Testis (tissue), 2 donors: ENCODE results near the gene AKR1C3.

Experiments used
- POLR2A ChIP-seq: fragments of 450-650 bp; IDR thresholded peaks from one replicate; pipeline ENCODE4 v1.6.1; 2017; ENCODE audit warnings: antibody characterized with exemption, mild to moderate bottlenecking, moderate library complexity
- TF ChIP-seq, protein P1 (sequence below), 3 experiments: fragments of 450-650 bp in 2 of 3; fragments of 200-600 bp in 1 of 3; sonication (generic) in 1 of 3; IDR thresholded peaks; one replicate each; pipeline ENCODE4 v1.5.1; 2016 to 2019; ENCODE audit warnings: antibody characterized with exemption in 3 of 3, mild to moderate bottlenecking in 2 of 3, moderate library complexity in 1 of 3

DNA sequence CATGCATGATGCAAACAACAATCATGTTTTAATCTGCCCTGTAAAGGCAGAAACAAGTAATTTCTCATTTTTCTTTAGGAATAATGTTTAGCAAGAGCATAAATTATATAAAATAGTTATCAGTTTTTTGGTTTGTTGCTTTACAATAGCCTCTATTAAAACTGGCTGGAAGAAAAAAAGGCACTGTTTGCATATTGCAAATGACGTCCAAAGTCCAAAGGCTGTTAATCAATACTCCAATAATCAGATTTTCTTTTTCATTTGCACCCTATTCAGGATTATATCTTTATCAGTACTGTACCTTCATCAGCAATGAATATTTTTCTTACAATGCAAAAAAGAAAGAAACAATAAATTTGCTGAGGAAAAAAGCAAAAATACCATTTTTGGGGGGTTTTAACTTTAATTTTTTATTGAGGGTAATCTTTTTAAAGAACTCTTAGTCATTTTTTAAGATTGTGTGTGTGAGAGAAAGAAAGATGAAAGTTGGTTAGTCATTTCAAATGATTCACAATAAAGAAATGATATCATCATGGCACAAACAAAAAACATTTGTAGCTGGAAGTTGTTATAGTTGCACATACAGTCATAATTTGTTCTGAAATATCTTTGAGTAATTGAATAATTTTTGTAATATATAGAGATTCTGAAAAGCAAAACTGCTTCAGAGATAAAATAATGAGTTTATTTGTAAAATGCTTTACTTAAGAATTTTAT, 46.1 kb upstream of the AKR1C3 start:
- TF ChIP-seq, protein P1, sequence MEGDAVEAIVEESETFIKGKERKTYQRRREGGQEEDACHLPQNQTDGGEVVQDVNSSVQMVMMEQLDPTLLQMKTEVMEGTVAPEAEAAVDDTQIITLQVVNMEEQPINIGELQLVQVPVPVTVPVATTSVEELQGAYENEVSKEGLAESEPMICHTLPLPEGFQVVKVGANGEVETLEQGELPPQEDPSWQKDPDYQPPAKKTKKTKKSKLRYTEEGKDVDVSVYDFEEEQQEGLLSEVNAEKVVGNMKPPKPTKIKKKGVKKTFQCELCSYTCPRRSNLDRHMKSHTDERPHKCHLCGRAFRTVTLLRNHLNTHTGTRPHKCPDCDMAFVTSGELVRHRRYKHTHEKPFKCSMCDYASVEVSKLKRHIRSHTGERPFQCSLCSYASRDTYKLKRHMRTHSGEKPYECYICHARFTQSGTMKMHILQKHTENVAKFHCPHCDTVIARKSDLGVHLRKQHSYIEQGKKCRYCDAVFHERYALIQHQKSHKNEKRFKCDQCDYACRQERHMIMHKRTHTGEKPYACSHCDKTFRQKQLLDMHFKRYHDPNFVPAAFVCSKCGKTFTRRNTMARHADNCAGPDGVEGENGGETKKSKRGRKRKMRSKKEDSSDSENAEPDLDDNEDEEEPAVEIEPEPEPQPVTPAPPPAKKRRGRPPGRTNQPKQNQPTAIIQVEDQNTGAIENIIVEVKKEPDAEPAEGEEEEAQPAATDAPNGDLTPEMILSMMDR (IDR thresholded peaks at IDR 0.05): no peak
- TF ChIP-seq POLR2A: no peak
